Esophagus (tissue), 2 donors: ENCODE measurements around the gene ZNF597. TPM values are rescaled to one million over a fixed set of nuclear protein-coding genes. Genes with fewer than 3 reads are reported as not detected.

Experiments used
- polyA plus RNA-seq, 2 donors: library from polyadenylated mRNA; stranded (reverse); fragments of 200-250 nt; gene quantifications; one replicate each; pipeline ENCODE4 v1.2.3, GENCODE V29; 2013
- donor health status: healthy with polysubstance abuse.
- donor health status: Bipolar disorder and iron deficiency.

Gene ZNF597
- polyA plus RNA-seq, 2 donors = 0.49 to 0.53 TPM

Other genes starting within 250 kb of the ZNF597 start
- 1 to 10 TPM; 2.6 to 2.8 TPM for gene ZNF200, start 208.3 kb downstream of the ZNF597 start, polyA plus RNA-seq
- gene MEFV, start 186.9 kb downstream of the ZNF597 start, polyA plus RNA-seq = under 1 TPM; 0.07 to 0.14 TPM
- 10 to 100 TPM in 1 of 2 donors, 1 to 10 TPM in 1; 7.9 to 12.7 TPM for gene ZNF263, start 160.0 kb downstream of the ZNF597 start, polyA plus RNA-seq
- 1 to 10 TPM in 1 of 2 donors, under 1 TPM in 1; 0.99 to 1.5 TPM for gene TIGD7, start 138.1 kb downstream of the ZNF597 start, polyA plus RNA-seq
- 10 to 100 TPM in 1 of 2 donors, 1 to 10 TPM in 1; 9.1 to 16.9 TPM for gene ZNF75A, start 138.0 kb downstream of the ZNF597 start, polyA plus RNA-seq
- under 1 TPM in 1 of 2 donors, not detected in 1; 0.04 TPM for gene OR2C1, start 87.6 kb downstream of the ZNF597 start, polyA plus RNA-seq
- gene ZSCAN32, start 42.5 kb downstream of the ZNF597 start, polyA plus RNA-seq = 1 to 10 TPM; 5.5 to 7.0 TPM
- gene ZNF174, start 42.3 kb downstream of the ZNF597 start, polyA plus RNA-seq = 1 to 10 TPM; 2.9 to 4.7 TPM
- 10 to 100 TPM; 23.3 to 28.7 TPM for gene NAA60, start 176 bp upstream of the ZNF597 start, polyA plus RNA-seq
- not detected for gene C16orf90, start 52.0 kb upstream of the ZNF597 start, polyA plus RNA-seq
- 1 to 10 TPM; 3.8 to 4.5 TPM for gene CLUAP1, start 57.5 kb upstream of the ZNF597 start, polyA plus RNA-seq
- under 1 TPM; 0.41 to 0.81 TPM for gene NLRC3, start 133.9 kb upstream of the ZNF597 start, polyA plus RNA-seq
- gene SLX4, start 168.1 kb upstream of the ZNF597 start, polyA plus RNA-seq = 1 to 10 TPM; 1.6 to 3.5 TPM
- 10 to 100 TPM in 1 of 2 donors, 1 to 10 TPM in 1; 3.5 to 23.8 TPM for gene DNASE1, start 211.2 kb upstream of the ZNF597 start, polyA plus RNA-seq